Glutamatergic neuron (in vitro differentiated cells): ENCODE results near the gene P2RX3. TPM values are rescaled to one million over a fixed set of nuclear protein-coding genes. Genes with fewer than 3 reads are reported as not detected.

Experiments
- DNase-seq: peaks from one replicate; pipeline ENCODE4 v3.0.0; 2022
- H3K27ac Mint-ChIP-seq: one replicate; pipeline ENCODE4 v1.8.0; 2020; ENCODE audit warnings: mild to moderate bottlenecking, mixed read lengths, inconsistent platforms; ENCODE audit not compliant: unreplicated experiment
- H3K27me3 Mint-ChIP-seq: one replicate; pipeline ENCODE4 v1.8.0; 2020; ENCODE audit warnings: mild to moderate bottlenecking, moderate library complexity, mixed read lengths, inconsistent platforms; ENCODE audit not compliant: unreplicated experiment
- H3K36me3 Mint-ChIP-seq: one replicate; pipeline ENCODE4 v1.8.0; 2020; ENCODE audit warnings: mild to moderate bottlenecking, mixed read lengths, inconsistent platforms; ENCODE audit not compliant: unreplicated experiment
- H3K4me1 Mint-ChIP-seq: one replicate; pipeline ENCODE4 v1.8.0; 2020; ENCODE audit warnings: mild to moderate bottlenecking, low read depth, mixed read lengths, inconsistent platforms; ENCODE audit not compliant: unreplicated experiment
- H3K4me3 Mint-ChIP-seq: one replicate; pipeline ENCODE4 v1.8.0; 2020; ENCODE audit warnings: mild to moderate bottlenecking, mixed read lengths, inconsistent platforms; ENCODE audit not compliant: unreplicated experiment
- H3K9me3 Mint-ChIP-seq: one replicate; pipeline ENCODE4 v1.8.0; 2020; ENCODE audit warnings: mild to moderate bottlenecking, moderate library complexity, mixed read lengths, inconsistent platforms; ENCODE audit not compliant: unreplicated experiment
- total RNA-seq: library from RNA; stranded (reverse); fragmentation: NEBNext Ultra II Directional; extraction: Animal tissue kit (Norgen Biotek cat#: 25700); gene quantifications from one replicate; pipeline ENCODE4 v1.2.1, GENCODE V29; 2021; ENCODE audit not compliant: unreplicated experiment
- TF ChIP-seq, protein P1 (sequence below): fragments of 200-600 bp; sonication (generic); IDR thresholded peaks from one replicate; pipeline ENCODE4 v1.5.0; 2021; ENCODE audit not compliant: partially characterized antibody, unreplicated experiment

The P2RX3 gene
- total RNA-seq, 1 donor from 2014 or later: 496 TPM

DNA sequence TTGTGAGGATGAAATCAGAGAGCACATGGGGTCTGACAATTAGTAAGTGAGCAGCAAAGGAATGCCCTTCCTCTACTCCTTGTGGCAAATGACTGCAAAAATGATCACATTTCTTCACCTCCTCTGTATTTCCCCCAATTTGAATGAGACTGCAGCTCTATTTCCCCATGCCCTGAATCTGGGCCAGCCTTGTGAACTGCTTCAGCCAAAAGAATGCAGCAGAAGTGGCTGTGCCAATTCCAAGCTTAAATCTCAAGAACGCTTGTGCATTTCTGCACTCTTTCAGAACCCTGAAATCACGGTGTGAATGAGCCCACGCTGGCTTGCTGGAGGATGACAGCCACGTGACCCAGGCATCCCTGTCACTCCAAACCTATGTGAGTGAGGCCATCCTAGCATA, 78.9 kb downstream of the P2RX3 start:
- H3K4me1 Mint-ChIP-seq: no peaks in the 10 kb centered on the region
- H3K27ac Mint-ChIP-seq: no peak overlapping the region
- peaks cover 10% of the 10 kb centered on the region for H3K36me3 Mint-ChIP-seq
- H3K27me3 Mint-ChIP-seq: peaks cover 3% of the 10 kb centered on the region
- TF ChIP-seq, protein P1, sequence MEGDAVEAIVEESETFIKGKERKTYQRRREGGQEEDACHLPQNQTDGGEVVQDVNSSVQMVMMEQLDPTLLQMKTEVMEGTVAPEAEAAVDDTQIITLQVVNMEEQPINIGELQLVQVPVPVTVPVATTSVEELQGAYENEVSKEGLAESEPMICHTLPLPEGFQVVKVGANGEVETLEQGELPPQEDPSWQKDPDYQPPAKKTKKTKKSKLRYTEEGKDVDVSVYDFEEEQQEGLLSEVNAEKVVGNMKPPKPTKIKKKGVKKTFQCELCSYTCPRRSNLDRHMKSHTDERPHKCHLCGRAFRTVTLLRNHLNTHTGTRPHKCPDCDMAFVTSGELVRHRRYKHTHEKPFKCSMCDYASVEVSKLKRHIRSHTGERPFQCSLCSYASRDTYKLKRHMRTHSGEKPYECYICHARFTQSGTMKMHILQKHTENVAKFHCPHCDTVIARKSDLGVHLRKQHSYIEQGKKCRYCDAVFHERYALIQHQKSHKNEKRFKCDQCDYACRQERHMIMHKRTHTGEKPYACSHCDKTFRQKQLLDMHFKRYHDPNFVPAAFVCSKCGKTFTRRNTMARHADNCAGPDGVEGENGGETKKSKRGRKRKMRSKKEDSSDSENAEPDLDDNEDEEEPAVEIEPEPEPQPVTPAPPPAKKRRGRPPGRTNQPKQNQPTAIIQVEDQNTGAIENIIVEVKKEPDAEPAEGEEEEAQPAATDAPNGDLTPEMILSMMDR: no peak
- no peaks in the 10 kb centered on the region for H3K9me3 Mint-ChIP-seq
- no peak overlapping the region for H3K4me3 Mint-ChIP-seq
- DNase-seq: no peak

DNA sequence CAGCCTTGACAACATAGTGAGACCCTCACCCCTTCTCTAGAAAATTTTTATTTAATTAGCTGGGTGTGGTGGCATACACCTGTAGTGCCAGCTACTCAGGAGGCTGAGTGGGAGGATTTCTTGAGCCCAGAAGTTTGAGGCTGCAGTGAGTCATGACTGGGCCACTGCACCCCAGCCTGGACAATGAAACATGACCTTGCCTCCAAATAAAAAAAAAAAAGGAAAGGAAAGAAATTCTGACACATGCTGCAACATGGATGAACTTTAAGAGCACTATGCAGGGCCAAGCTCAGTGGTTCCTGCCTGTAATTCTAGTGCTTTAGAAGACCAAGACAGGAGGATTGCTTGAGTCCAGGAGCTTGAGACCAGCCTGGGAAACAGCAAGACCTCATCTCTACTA, 80.0 kb downstream of the P2RX3 start:
- Mint-ChIP-seq H3K27me3 (peaks cover 3% of the 10 kb centered on the region), H3K36me3 (peaks cover 10% of the 10 kb centered on the region), H3K9me3 (no peaks in the 10 kb centered on the region), H3K4me3 (no peak overlapping the region), H3K4me1 (no peaks in the 10 kb centered on the region), H3K27ac (no peak overlapping the region)
- TF ChIP-seq, protein P1: no peak
- DNase-seq: no peak

DNA sequence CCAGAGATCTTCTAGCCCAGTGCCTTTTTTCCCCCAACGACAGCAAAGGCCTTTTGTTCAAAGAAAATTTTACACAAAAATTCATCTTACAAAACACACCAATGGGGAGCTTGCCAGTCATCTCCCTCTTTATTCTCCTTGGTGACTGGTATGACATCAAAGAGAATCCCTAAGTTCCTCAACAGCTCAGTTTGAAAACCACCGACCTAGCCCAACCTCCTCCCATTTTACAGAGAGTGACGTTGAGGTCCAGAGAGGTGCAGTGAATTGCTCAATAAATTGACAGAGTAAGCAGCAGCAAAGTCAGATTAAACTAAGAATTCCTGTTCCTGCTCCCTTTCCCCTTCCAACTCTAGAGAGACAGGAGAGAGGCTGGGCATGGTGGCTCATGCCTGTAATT, 81.0 kb downstream of the P2RX3 start:
- no peak for DNase-seq
- peaks cover 3% of the 10 kb centered on the region for H3K9me3 Mint-ChIP-seq
- peaks cover 3% of the 10 kb centered on the region for H3K27me3 Mint-ChIP-seq
- no peak overlapping the region for H3K4me3 Mint-ChIP-seq
- H3K27ac Mint-ChIP-seq: no peak overlapping the region
- TF ChIP-seq, protein P1: no peak
- peaks cover 5% of the 10 kb centered on the region for H3K36me3 Mint-ChIP-seq
- H3K4me1 Mint-ChIP-seq: no peaks in the 10 kb centered on the region

DNA sequence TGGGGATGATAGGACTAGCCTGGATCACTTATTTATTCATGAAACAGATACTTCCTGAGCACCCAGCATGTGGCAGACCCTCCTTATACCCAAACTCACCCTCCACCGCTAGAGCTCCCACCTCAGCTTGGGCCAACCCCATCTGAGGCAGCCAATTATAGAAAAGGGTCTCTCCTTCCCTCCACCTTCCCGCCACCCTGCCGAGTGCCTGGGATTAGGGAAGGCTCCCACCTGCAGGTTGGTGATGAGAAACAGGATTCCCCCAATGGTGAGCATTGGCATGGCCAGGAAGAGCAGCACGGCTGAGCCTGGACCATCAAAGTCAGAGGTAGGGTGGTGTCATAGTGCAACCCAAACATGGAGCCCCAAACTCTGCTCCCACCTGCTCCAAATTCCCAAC, 82.9 kb downstream of the P2RX3 start:
- Mint-ChIP-seq H3K4me1 (no peaks in the 10 kb centered on the region), H3K36me3 (no peaks in the 10 kb centered on the region), H3K27me3 (peaks cover 2% of the 10 kb centered on the region), H3K27ac (no peak overlapping the region), H3K4me3 (no peak overlapping the region), H3K9me3 (peaks cover 3% of the 10 kb centered on the region)
- no peak for DNase-seq
- TF ChIP-seq, protein P1: no peak

DNA sequence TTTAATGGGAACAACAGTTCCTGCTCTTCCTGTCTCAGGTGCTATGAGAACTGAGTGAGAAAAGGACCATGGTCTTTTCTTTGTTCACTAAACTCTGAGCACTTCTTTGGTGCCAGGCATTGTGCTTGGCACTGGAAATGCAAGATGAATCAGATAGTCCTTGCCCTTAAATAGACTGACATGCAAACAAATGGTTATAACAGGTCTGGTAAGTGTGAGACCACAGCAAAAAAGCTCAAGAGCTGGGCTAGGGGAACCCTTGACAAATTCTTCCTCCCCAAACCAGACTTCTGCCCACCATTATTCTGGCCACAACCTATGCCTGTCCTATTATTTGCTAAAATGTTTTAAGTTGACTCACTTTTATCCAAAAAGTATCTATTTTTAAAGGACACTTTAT, 83.7 kb downstream of the P2RX3 start:
- Mint-ChIP-seq H3K36me3 (no peaks in the 10 kb centered on the region), H3K27ac (no peak overlapping the region), H3K4me3 (no peak overlapping the region), H3K4me1 (peaks cover 1% of the 10 kb centered on the region), H3K9me3 (peaks cover 3% of the 10 kb centered on the region), H3K27me3 (peaks cover 2% of the 10 kb centered on the region)
- TF ChIP-seq, protein P1: no peak
- DNase-seq: no peak

Other genes with a start within 250 kb of the P2RX3 start
- gene LRRC55, start 156.4 kb upstream of the P2RX3 start, total RNA-seq: 29.0 TPM
- 0.37 TPM for gene APLNR, start 101.1 kb upstream of the P2RX3 start, total RNA-seq
- 198 TPM for gene TNKS1BP1, start 13.4 kb upstream of the P2RX3 start, total RNA-seq
- gene SSRP1, start 2.5 kb upstream of the P2RX3 start, total RNA-seq: 91.4 TPM
- gene PRG3, start 42.8 kb downstream of the P2RX3 start, total RNA-seq: not detected
- gene PRG2, start 52.3 kb downstream of the P2RX3 start, total RNA-seq: not detected
- 10.8 TPM for gene SLC43A3, start 88.8 kb downstream of the P2RX3 start, total RNA-seq
- 119 TPM for gene RTN4RL2, start 122.2 kb downstream of the P2RX3 start, total RNA-seq
- gene SLC43A1, start 177.3 kb downstream of the P2RX3 start, total RNA-seq: 5.2 TPM
- 51.2 TPM for gene TIMM10, start 192.4 kb downstream of the P2RX3 start, total RNA-seq
- gene SMTNL1, start 199.2 kb downstream of the P2RX3 start, total RNA-seq: not detected
- gene UBE2L6, start 229.3 kb downstream of the P2RX3 start, total RNA-seq: 199 TPM